CD4-positive, alpha-beta memory T cell (primary cell): ENCODE data around the gene GSE1. TPM values are rescaled to one million over a fixed set of nuclear protein-coding genes. Genes with fewer than 3 reads are reported as not detected.

Experiments used
- CTCF ChIA-PET: fragments of 350-600 bp; sonication (Branson Sonifier 250); formaldehyde crosslinking; loops from one replicate; lab custom pipeline; 2021; ENCODE audit warnings: inconsistent platforms; ENCODE audit not compliant: partially characterized antibody; lab: Charles Lee
- POLR2A ChIA-PET: fragments of 350-600 bp; sonication (Branson Sonifier 250); formaldehyde crosslinking; loops from one replicate; lab custom pipeline; 2021; ENCODE audit not compliant: partially characterized antibody; lab: Charles Lee
- DNase-seq, 5 donors: peaks; one replicate each; pipeline versions ENCODE4 v3.0.0 to v3.0.0-alpha.2; 2020 to 2022; ENCODE audit warnings: mixed read lengths in 1 of 5
- H3K27ac ChIP-seq: one replicate; pipeline ENCODE4 v1.7.0; 2013; ENCODE audit warnings: low read depth, low read length
- H3K27me3 ChIP-seq: 2 replicates; pipeline ENCODE4 v1.7.0; 2013; ENCODE audit warnings: mild to moderate bottlenecking, low read length, moderate library complexity; ENCODE audit not compliant: insufficient read depth
- H3K36me3 ChIP-seq: 2 replicates; pipeline ENCODE4 v1.7.0; 2013; ENCODE audit warnings: mild to moderate bottlenecking, low read length, moderate library complexity; ENCODE audit not compliant: insufficient read depth
- H3K4me1 ChIP-seq: 2 replicates; pipeline ENCODE4 v1.7.0; 2013; ENCODE audit warnings: mild to moderate bottlenecking, low read length, moderate library complexity; ENCODE audit not compliant: insufficient read depth
- H3K4me3 ChIP-seq, 2 donors: one replicate each; pipeline ENCODE4 v1.7.0; 2013; ENCODE audit warnings: low read length in 2 of 2, mild to moderate bottlenecking in 1 of 2
- H3K9me3 ChIP-seq, 2 donors: one replicate each; pipeline ENCODE4 v1.7.0; 2013; ENCODE audit warnings: low read length in 2 of 2, control low read depth in 1 of 2; ENCODE audit not compliant: control insufficient read depth in 1 of 2
- H3K27ac Mint-ChIP-seq, 7 donors: one replicate each; pipeline ENCODE4 v1.8.0; 2020 to 2021; ENCODE audit warnings: mixed read lengths in 7 of 7, mild to moderate bottlenecking in 6 of 7, inconsistent platforms in 3 of 7, moderate library complexity in 3 of 7
- H3K27me3 Mint-ChIP-seq, 2 donors: one replicate each; pipeline ENCODE4 v1.8.0; 2020 to 2021; ENCODE audit warnings: mixed read lengths in 2 of 2
- H3K36me3 Mint-ChIP-seq, 2 donors: one replicate each; pipeline ENCODE4 v1.8.0; 2020 to 2021; ENCODE audit warnings: mixed read lengths in 2 of 2, inconsistent platforms in 1 of 2, mild to moderate bottlenecking in 1 of 2
- H3K4me1 Mint-ChIP-seq, 4 donors: one replicate each; pipeline ENCODE4 v1.8.0; 2020 to 2021; ENCODE audit warnings: mixed read lengths in 4 of 4, mild to moderate bottlenecking in 1 of 4
- H3K4me3 Mint-ChIP-seq, 8 donors: one replicate each; pipeline ENCODE4 v1.8.0; 2020 to 2021; ENCODE audit warnings: mixed read lengths in 8 of 8, mild to moderate bottlenecking in 7 of 8, moderate library complexity in 6 of 8, inconsistent platforms in 3 of 8
- H3K9me3 Mint-ChIP-seq, 8 donors: one replicate each; pipeline ENCODE4 v1.8.0; 2020 to 2021; ENCODE audit warnings: mixed read lengths in 8 of 8, mild to moderate bottlenecking in 5 of 8, inconsistent platforms in 3 of 8, moderate library complexity in 1 of 8
- intact Hi-C: fragments of 100-400 bp; cut with micrococcal nuclease; formaldehyde crosslinking; loops from one replicate; pipeline ENCODE4 v1.15.1; 2023
- polyA plus RNA-seq, 2 donors: library from polyadenylated mRNA; unstranded; fragments of 300-500 nt; fragmentation: Illumina TruSeq; gene quantifications; one replicate each; pipeline ENCODE4 v1.2.3, GENCODE V29; 2021
- total RNA-seq, 2 experiments: library from RNA; stranded (reverse); gene quantifications; one replicate each; pipeline ENCODE4 v1.2.3, GENCODE V29; 2021

The GSE1 gene
- total and polyA plus RNA-seq, 4 experiments from 2014 or later = 0.23 to 25.0 (median 13.1) TPM

DNA sequence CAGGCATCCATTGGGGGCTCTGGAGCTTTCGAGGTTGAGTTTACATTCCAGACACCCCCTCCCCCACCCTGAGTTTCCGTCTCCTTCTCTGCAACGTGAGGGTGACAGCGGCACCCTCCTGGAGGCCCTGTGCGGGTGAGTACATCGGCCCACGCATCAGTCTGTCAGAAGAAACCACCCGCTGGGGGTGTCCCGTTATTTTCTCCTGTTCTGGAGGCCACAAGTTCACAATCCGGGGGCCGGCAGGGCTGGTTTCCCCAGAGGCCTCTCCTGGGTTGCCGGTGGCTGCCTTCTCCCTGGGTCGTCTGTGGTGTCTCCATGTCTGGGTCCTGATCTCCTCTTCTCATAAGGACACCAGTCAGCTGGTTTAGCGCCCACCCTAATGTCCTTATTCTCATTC lies 35.7 kb downstream of the GSE1 start:
- DNase-seq = peak in 1 of 5 donors; percentile 23
- peaks cover 5% of the 10 kb centered on the region for H3K4me1 ChIP-seq
- ChIA-PET CTCF (interaction anchor here (0.6 kb wide), 1 partner anchor 9 kb away, joined by 3 read pairs; no protein-coding TSS in a partner anchor), POLR2A (no interaction called here)
- intact Hi-C loops = no loop called here
- H3K4me1 Mint-ChIP-seq = peaks cover 11 to 24% (median 14%) of the 10 kb centered on the region in 4 donors
- peaks cover 3 to 19% of the 10 kb centered on the region in 2 donors for H3K36me3 Mint-ChIP-seq
- no peak overlapping the region for H3K4me3 ChIP-seq
- H3K27me3 ChIP-seq = no peaks in the 10 kb centered on the region
- H3K9me3 Mint-ChIP-seq = peaks cover 0 to 3% (median 0%) of the 10 kb centered on the region in 8 donors
- peak overlapping the region in 2 of 7 donors; percentile 57 to 72 for H3K27ac Mint-ChIP-seq
- H3K36me3 ChIP-seq = no peaks in the 10 kb centered on the region
- no peaks in the 10 kb centered on the region for H3K9me3 ChIP-seq
- H3K27me3 Mint-ChIP-seq = no peaks in the 10 kb centered on the region
- no peak overlapping the region for H3K4me3 Mint-ChIP-seq
- H3K27ac ChIP-seq = no peak overlapping the region

DNA sequence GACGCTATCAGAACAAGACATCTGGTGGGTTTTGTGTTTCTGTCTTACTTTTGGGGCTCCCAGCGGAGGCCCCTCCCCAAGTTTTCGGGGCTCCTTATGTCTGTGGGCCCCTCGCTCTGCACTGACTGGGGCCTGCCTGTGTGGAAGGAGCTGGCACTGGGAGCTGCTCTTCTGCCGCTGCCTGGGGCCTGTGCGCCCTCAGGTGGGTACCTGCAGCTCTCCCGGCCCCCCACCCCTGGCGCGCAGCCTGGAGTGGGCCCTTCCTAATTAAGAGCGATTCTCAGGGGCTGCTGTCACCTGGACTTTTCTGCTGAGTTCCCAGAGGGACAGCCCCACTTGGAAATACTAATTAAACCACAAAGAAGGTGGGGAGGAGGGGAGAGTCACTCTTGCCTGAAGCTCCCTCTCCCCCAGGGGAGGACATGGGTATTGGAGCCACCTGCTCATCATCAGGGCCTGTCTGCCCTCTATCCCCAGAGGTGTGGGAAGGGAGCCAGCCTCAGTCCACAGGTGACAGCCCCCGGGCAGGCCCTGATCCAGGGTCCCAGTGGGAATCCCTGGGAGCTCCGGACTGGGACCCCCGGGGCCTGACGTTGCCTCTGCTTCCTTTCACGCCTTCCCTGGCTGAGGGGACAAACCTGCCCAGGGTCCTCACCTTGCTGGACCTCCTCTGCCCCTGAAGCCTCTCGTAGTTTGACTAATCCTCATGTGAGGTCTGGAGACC lies 36.5 kb downstream of the GSE1 start:
- CTCF ChIA-PET = interaction anchor here (1.3 to 1.8 kb wide), 2 partner anchors 9 to 40 kb away, joined by 5 to 8 read pairs; no protein-coding TSS in a partner anchor

DNA sequence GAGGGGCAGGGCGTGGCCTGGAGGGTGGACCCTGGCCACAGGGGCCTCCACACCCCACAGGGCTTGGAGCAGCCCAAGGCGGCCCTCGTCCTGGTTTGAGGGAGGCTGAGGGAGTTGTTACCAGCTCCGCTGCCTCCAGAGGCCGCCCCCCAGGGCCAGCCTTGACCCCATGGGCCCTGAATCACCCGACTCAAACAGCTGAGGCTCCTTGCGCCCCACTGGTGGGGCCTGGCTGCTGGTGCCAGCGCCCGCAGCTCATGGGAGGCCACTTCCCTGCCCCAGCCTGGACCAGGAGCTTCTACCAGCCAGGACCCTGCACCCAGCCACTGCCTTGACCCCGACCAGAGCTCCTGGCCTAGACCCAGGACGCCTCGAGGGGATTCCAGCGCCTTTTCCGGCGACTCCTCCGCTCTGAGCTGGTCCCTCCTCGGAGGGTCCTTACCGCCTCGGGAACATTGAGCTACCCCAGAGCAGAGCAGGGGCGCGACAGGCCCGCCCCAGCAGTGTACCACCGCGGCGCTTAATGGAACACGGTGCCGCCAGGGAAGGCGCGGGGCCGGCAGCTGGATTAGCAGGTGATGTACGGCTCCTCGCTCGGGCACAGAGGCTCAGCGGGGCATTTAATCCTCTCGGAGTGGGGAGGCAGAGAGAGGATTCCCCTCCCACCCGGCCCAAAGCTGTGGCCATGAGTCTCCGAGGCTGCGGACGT lies 37.2 kb downstream of the GSE1 start:
- Mint-ChIP-seq H3K4me3 (no peak overlapping the region), H3K4me1 (peaks cover 4 to 10% (median 5%) of the 10 kb centered on the region in 4 donors), H3K27ac (no peak overlapping the region), H3K36me3 (peaks cover 3 to 17% of the 10 kb centered on the region in 2 donors), H3K27me3 (no peaks in the 10 kb centered on the region), H3K9me3 (peaks cover 0 to 3% (median 0%) of the 10 kb centered on the region in 8 donors)
- H3K9me3 ChIP-seq = no peaks in the 10 kb centered on the region
- no peak overlapping the region for H3K27ac ChIP-seq
- intact Hi-C loops = no loop called here
- no peaks in the 10 kb centered on the region for H3K36me3 ChIP-seq
- no peak overlapping the region for H3K4me3 ChIP-seq
- peak in 1 of 5 donors; percentile 36 for DNase-seq
- H3K27me3 ChIP-seq = no peaks in the 10 kb centered on the region
- ChIA-PET CTCF (interaction anchor here (1.3 to 1.8 kb wide), 2 partner anchors 9 to 40 kb away, joined by 5 to 8 read pairs; no protein-coding TSS in a partner anchor), POLR2A (no interaction called here)
- peaks cover under 1% of the 10 kb centered on the region for H3K4me1 ChIP-seq

More for the DNA sequence above, 36.5 kb downstream of the GSE1 start:
- H3K27me3 ChIP-seq = no peaks in the 10 kb centered on the region
- no peak overlapping the region for H3K4me3 ChIP-seq
- H3K4me1 ChIP-seq = peaks cover 5% of the 10 kb centered on the region
- no peaks in the 10 kb centered on the region for H3K9me3 ChIP-seq
- Mint-ChIP-seq H3K4me3 (no peak overlapping the region), H3K9me3 (peaks cover 0 to 3% (median 0%) of the 10 kb centered on the region in 8 donors), H3K36me3 (peaks cover 3 to 17% of the 10 kb centered on the region in 2 donors), H3K4me1 (peaks cover 7 to 17% (median 10%) of the 10 kb centered on the region in 4 donors), H3K27ac (no peak overlapping the region), H3K27me3 (no peaks in the 10 kb centered on the region)
- intact Hi-C loops = no loop called here
- no peaks in the 10 kb centered on the region for H3K36me3 ChIP-seq
- POLR2A ChIA-PET = no interaction called here
- no peak overlapping the region for H3K27ac ChIP-seq
- no peak for DNase-seq

DNA sequence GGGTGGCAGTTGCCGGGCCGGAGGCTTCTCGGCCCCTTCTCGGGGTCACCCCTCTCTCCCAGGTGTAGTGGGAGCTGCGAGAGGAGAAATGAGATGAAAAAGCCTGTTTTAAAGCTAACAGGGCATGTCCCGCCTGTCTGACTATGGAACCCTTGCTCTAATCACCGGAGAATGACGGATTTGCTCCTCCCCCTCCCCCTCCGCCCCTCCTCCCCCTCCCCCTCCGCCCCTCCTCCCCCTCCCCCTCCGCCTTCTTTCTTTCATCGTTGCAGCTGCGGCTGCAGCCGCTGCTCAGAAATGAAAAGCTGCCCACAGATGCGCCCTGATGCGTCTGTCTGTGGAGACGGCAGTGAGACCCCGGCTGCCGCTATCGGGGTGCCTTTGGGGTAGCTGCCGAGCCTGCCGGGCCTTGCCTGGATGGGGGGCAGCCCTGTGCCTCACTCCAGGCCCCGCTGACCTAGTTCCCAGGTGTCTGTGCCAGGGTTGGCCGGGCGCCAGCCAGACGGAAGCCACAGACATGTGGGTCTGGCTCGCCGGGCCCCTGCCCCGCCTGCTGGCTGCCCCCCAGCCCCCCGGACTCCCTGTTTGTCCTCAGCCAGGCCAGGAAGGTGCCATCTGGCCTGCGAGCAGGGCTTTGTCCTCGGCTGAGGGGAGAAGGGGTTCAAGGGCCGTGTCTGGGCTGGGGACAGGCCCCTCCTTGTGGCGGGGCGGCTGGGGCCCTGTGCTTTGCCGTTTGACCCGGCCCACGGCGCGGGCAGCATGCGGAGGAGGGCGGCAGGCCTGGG lies 37.9 kb downstream of the GSE1 start:
- no peaks in the 10 kb centered on the region for H3K27me3 Mint-ChIP-seq
- DNase-seq = peak in 1 of 5 donors; percentile 43
- Histone ChIP-seq H3K4me3 (no peak overlapping the region), H3K36me3 (no peaks in the 10 kb centered on the region), H3K9me3 (no peaks in the 10 kb centered on the region), H3K27me3 (no peaks in the 10 kb centered on the region), H3K4me1 (no peaks in the 10 kb centered on the region), H3K27ac (no peak overlapping the region)
- peaks cover 0 to 3% (median 3%) of the 10 kb centered on the region in 4 donors for H3K4me1 Mint-ChIP-seq
- ChIA-PET CTCF (interaction anchor here (1.3 to 1.8 kb wide), 2 partner anchors 8 to 41 kb away, joined by 5 to 8 read pairs; no protein-coding TSS in a partner anchor), POLR2A (no interaction called here)
- no peak overlapping the region for H3K4me3 Mint-ChIP-seq
- intact Hi-C loops = no loop called here
- H3K36me3 Mint-ChIP-seq = peaks cover 3 to 20% of the 10 kb centered on the region in 2 donors
- H3K27ac Mint-ChIP-seq = no peak overlapping the region
- peaks cover 0 to 3% (median 0%) of the 10 kb centered on the region in 8 donors for H3K9me3 Mint-ChIP-seq

DNA sequence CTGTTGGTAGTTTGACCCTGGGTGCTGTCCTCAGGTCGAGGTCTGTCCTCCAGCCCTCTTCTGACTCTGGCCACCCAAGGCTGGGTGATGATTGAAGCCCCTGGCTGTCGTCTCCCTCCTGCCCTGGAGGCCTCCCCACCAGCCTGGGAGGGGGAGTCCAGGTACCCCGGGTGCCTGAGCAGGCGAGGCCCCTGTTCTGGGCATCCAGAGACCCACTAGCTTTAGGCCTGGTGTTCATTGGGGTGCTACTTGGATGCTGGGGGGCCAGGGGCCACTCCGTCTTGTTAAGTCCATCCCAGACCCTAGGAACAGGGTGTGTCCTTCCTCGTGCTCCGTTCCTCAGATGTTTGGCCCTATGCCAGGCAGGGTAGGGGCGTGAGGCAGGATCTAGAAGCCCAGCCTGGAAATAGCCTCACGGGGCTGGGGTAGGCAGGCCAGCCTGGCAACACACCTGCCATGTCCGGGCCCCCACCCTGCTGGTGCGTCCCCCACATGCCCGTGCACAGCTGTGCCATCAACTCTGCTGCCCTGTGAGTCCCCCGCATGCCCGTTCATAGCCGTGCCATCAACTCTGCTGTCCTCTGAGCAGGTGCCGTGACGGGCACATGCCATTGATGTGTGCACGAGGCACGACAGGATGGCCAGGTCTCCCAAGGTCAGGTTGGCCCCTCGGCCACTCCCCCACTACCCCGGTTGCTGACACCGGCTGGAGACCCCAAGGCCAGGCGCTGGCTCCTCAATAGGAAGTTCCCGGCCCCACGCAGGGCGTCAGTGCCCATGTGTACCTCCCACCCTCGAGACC lies 38.7 kb downstream of the GSE1 start:
- H3K4me3 ChIP-seq = no peak overlapping the region
- Mint-ChIP-seq H3K36me3 (peaks cover 3 to 23% of the 10 kb centered on the region in 2 donors), H3K27me3 (no peaks in the 10 kb centered on the region), H3K9me3 (peaks cover 0 to 3% (median 0%) of the 10 kb centered on the region in 8 donors), H3K4me1 (peaks cover 0 to 3% (median 1%) of the 10 kb centered on the region in 4 donors), H3K27ac (peak overlapping the region in 3 of 7 donors; percentile 50 to 76 (median 66)), H3K4me3 (no peak overlapping the region)
- no peaks in the 10 kb centered on the region for H3K9me3 ChIP-seq
- POLR2A ChIA-PET = no interaction called here
- DNase-seq = peak in 1 of 5 donors; percentile 33
- H3K27me3 ChIP-seq = no peaks in the 10 kb centered on the region
- no peaks in the 10 kb centered on the region for H3K4me1 ChIP-seq
- H3K36me3 ChIP-seq = peaks cover 1% of the 10 kb centered on the region
- no peak overlapping the region for H3K27ac ChIP-seq
- CTCF ChIA-PET = no interaction called here
- intact Hi-C loops = no loop called here

DNA sequence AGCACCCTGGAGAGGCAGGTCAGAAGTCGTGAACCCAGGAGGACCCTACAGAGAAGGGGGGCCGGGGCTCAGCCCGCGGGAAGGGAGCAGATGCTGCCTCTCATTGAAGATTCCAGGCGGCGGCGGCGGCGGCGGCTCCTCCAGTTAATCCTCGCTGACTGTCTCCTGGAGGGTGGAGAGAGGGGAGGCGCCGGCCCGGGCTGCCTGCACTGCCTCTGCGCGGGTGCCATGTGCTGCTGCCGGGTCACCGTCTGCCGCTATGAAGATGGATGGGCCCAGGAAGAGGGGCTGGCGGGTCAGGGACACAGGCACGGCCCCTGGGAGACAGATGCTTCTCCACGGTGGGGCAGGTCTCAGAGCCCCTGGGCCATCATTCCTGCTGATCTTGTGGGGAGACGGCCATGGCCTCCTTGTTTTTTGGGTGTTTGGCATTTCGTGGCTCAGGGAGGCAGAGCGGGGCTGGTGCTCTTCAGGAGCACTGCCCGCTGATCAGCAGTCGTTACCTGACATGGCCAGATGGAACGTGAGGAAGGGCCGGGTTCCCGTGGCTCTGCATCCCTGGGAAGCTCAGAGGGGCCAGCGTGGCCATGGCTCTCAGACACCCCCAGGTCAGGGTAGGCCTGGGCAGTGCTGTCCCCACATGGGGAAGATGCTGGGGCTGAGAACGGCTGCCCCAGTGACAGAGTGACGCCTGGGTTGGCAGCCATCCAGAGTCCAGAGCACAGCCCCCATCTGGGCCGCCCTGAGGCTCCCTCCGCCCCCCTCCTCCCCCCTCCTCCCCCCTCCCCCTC lies 39.5 kb downstream of the GSE1 start:
- CTCF ChIA-PET = no interaction called here
- Mint-ChIP-seq H3K4me1 (peaks cover 0 to 3% (median 1%) of the 10 kb centered on the region in 4 donors), H3K27me3 (no peaks in the 10 kb centered on the region), H3K4me3 (no peak overlapping the region), H3K9me3 (peaks cover 0 to 4% (median 0%) of the 10 kb centered on the region in 8 donors), H3K27ac (peak overlapping the region in 3 of 7 donors; percentile 42 to 76 (median 66)), H3K36me3 (peaks cover 5 to 26% of the 10 kb centered on the region in 2 donors)
- Histone ChIP-seq H3K27ac (no peak overlapping the region), H3K4me1 (no peaks in the 10 kb centered on the region), H3K9me3 (no peaks in the 10 kb centered on the region), H3K4me3 (no peak overlapping the region), H3K27me3 (no peaks in the 10 kb centered on the region), H3K36me3 (peaks cover 9% of the 10 kb centered on the region)
- intact Hi-C loops = no loop called here
- DNase-seq = peak in 2 of 5 donors; percentile 10 to 48
- POLR2A ChIA-PET = no interaction called here
